Pulmonary artery endothelial cell (primary cell): Measurements from ENCODE around the gene PPM1H. TPM values are rescaled to one million over a fixed set of nuclear protein-coding genes. Genes with fewer than 3 reads are reported as not detected.
"Not testable (repeated sequence)": the region's sequence is repeated elsewhere in the genome, so short reads cannot be mapped to it uniquely, and the experiment has no call there.

Source experiments
- DNase-seq: peaks from one replicate; pipeline ENCODE4 v3.0.0-alpha.2; 2011; ENCODE audit warnings: low read depth, low spot score
- total RNA-seq: library from RNA; depleted of rRNA; stranded (reverse); fragments of >200 nt; gene quantifications from 2 replicates; pipeline ENCODE4 v1.2.3, GENCODE V29; 2014

The PPM1H gene
- total RNA-seq, 1 donor from 2014 or later: 4.1 TPM

- DNase-seq: no peak
Measured at GRCh38 chr12:62943779-62944395, 8.9 kb upstream of the PPM1H start.

- not testable (repeated sequence) for DNase-seq
Measured at GRCh38 chr12:62942316-62942715, 7.4 kb upstream of the PPM1H start.

GRCh38 chr12:62934239-62934798 is 631 bp downstream of the PPM1H start:
- DNase-seq: no peak

DNA sequence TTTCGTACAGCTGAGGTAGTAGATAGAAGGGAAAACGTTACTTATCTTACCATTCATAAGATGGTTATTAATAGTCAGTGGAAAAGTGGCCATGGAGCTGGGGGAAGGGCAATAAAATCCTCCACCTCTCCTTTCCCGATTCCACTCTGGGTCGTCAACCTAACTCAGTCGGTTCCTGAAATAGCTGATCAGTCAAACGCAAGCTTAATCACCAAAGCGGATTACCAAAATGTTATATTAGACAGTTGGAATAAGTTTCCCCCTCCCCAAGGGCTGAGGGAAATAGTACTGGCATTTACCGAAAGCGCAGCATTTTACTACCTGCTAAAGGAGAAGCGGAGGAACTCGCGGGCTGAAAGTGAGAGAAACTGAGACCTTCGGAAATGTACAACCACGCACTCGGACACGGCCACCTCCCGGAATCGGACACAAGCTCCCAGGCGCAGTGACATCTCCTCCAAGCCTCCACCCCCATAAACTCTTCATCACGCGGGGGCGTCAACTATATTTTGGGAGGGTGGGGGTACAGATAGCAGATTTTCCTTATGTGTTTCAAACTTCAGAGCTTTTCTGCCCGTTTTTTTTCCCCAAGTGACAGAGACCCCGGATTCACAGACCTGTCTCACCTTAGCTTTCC is 1.2 kb downstream of the PPM1H start:
- DNase-seq: no peak

DNA sequence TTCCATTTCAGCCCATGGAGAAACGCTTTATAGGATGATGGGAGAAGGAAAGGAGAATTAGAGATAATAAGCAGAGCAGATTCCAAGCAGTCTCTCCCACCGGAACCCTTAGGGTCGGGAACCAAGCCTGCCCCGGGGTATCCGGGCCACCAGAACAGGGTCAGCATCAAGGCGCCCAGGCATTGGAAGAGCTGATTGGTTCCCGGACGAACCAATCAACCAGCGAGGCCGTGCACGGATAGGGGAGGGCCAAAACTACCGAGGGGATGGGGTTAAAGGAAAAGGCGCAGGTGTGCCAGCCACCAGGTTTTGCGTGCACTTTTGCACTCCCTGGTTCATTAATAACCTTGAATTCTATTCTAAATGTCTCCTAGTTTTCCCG is 1.7 kb downstream of the PPM1H start:
- no peak for DNase-seq

DNA sequence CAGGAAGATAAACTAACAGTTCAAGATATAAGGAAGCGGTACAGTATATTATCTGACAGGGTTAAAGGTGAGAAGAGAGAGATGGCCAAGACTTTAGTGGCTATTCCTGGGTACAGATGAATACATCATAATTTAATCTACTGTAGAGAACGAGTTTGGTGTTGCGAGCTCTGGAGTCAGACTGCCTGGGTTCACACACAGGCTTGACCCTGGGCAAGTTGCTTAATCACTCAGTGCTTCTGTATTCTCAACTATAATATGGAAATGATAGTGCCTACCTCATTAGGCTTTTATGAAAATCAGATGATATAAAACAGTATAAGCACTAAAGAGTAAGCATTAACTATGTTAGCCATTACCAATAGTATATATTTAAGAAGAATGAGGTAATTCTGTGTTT is 3.5 kb downstream of the PPM1H start:
- DNase-seq: no peak

GRCh38 chr12:62930546-62931425 is 4.2 kb downstream of the PPM1H start:
- no peak for DNase-seq

- DNase-seq: no peak
Measured at GRCh38 chr12:62928632-62929031, 6.3 kb downstream of the PPM1H start.

DNA sequence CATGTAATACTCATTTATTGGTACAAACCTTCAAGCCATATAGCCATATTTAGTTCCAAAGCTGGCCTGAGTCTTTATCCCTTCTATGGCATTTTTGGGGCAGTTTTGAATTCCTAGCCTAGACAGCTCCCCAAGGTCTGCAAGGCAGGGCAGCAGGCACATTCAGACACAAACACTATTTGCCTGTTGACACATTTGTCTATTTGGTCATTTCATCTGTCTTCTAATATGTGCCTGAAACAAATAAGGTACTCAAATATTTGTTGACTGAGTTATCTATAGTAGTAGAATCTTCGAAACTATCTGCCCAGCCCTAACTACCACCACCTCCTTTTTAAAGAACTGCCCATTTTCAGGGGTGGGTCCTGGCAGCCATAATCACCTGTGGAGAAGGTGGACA is 9.3 kb downstream of the PPM1H start:
- DNase-seq: no peak

GRCh38 chr12:62924084-62924483 is 10.9 kb downstream of the PPM1H start:
- no peak for DNase-seq

GRCh38 chr12:62922539-62922938 is 12.4 kb downstream of the PPM1H start:
- no peak for DNase-seq

DNA sequence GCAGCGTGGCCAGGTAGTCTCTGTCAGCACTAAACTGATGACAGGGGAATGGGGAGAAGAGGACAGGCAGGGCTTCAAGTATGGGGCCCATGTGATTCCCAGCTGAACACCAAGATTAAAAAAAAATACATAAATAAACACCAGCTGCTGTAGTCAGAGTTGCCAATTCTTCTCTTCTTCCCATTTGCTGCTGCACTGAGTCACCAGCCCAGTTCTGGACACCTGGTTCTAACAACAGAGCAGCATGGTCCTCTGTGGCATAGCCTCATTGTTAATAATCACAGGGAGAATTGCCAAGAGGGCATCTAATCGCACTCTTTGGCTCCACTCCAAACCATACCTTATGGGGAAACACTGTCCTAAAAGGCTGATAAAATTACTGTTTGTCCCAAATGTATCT is 15.1 kb downstream of the PPM1H start:
- peak; percentile 27 for DNase-seq

GRCh38 chr12:62917926-62918325 is 17.0 kb downstream of the PPM1H start:
- DNase-seq: no peak

GRCh38 chr12:62916632-62917425 is 18.1 kb downstream of the PPM1H start:
- no peak for DNase-seq

DNA sequence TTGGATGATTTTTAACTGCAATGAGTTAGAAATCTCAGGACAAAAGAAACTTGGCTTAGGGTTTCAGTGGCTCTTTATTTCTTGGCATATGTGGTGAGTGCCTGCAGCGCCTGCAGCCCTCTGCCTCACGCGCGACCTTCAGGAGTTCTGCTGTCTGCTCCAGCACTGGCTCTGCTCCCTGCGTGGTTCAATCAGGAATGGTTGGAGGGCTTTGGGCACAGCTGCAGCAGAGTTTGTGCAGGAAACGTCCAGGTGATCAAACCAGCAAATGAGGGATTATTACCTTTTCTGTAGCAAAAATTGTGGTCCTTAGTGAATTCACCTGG is 19.8 kb downstream of the PPM1H start:
- no peak for DNase-seq

DNA sequence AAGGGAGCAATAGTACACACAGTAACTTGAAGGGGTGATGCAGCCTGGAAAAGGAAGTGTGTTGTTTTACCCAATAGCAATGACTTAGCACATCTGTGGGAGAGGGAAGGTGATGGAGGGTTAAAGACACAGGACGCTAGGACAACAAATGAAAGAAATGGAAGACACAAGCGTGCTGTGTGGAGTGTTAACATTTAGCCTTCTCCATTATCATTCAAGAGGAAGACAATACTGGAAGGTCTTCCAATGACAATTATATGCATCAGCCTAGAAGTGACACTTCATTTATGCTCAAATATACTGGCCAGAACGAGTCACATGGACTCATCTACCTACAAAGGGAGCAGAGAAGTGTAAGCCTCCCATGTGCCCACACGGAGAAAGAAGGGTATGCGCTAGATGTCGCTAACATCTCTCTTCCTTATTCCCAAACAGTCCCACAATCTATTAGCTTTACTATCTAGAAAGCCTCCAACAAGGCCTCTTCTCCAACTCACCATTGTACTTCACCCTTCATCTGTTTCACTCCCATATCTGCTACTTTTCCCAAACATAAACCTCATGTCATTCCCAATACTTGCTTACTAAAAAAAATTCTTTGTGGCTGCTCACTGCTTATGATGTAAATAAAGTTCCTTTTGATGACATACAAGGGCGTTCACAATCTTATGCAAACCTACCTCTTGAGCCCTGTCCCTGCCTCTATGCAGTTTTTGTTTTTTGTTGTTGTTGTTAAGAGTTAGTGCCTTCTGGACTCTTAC is 20.3 kb downstream of the PPM1H start:
- DNase-seq: no peak

DNA sequence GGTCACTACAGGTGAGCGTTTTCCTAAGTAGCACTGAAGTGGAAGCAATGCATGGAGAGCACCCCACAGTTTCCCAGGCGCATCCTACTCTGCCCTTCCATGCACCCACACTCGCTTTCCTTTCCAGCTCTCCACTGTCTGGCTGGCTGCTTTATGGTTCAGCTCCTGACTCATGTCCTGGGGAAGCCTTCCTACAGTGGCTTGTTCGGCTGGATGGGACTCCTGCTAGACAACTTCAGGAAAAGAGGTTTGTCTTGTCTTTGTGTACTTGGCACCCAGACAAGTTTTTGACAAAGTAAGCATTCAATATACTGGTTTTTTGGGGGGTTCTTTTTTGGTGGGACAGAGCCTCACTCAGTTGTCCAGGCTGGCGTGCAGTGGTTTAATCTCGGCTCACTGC is 21.6 kb downstream of the PPM1H start:
- DNase-seq: no peak

DNA sequence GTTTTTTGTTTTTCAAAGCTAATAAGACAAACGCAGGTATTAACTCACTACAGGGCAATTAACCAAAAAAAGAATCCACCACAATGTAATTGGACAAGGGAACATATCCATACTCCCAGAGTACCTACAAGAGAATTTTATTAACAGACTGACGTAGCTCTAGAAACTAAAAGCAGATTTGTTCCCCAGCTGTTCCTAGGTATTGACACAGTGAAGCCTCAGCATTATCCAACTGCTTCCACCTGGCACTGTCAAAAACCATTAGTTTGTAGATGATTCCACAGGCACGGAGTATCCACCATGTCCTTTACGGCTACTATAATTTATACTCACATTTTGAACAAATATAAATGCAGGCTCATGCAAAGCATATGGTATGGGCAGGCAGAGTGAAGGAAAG is 22.3 kb downstream of the PPM1H start:
- DNase-seq: no peak

DNA sequence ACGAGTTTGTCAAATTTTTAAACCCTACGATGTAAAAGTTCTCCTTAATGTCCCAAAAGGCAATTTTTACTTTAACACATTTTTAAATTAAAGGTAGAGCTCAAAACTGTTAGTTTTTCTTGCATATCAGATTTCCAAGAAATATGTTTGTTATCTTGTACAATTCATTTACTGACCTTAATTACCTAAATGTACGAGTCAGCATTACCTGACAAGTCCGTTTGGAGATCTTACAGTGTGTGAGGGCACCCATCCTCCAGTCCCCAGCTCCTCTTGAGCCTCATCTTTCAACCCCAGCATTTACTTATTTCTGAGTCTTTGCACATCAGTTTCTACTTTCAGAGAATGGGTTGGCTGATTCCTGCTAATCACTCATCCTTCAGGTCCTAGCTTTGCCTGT is 23.7 kb downstream of the PPM1H start:
- no peak for DNase-seq

GRCh38 chr12:62910549-62911169 is 24.3 kb downstream of the PPM1H start:
- no peak for DNase-seq
